GM19035 (cell line): Measurements from ENCODE around the gene DAB2.

ENCODE experiments used
- ATAC-seq: cut with Tn5 transposase; IDR thresholded peaks from one replicate; pipeline ENCODE4 v1.9.1; 2021; ENCODE audit not compliant: unreplicated experiment

DAB2 gene

DNA sequence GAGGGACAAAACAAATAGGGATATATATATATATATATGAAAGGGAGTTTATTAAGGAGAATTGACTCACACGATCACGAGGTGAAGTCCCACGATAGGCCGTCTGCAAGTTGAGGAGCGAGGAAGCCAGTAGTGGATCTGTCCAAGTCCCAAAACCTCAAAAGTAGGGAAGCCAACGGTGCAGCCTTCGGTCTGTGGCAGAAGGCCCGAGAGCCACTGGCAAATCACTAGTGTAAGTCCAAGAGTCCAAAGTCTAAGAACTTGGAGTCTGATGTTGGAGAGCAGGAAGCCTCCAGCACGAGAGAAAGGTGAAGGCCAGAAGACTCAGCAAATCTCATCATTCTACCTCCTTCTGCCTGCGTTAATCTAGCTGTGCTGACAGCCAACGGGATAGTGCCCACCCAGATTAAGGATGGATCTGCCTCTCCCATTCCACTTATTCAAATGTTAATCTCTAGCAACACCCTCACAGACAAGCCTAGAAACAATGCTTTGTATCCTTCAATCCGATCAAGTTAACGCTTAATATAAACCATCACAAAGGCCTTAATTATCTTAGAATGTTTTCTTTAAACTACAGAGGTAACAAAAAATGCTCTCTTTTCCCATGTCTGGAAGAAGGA is 23.8 kb upstream of the DAB2 start:
- ATAC-seq, result no peak

DNA sequence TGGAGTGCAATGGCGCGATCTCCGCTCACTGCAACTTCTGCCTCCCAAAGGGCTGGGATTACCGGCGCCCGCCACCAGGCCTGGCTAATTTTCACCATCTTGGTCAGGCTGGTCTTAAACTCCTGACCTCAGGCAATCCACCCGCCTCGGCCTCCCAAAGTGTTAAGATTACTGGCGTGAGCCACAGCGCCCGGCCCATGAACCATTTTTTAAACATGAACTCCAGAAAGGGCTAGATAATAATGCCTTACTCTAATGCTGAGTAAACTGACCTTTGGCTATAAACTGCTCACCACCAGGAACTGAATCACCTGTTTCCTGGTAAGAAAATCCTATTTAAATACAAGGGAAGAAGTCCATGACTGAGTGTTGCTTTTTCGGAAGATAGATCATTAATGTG is 23.2 kb upstream of the DAB2 start:
- no peak for ATAC-seq

DNA sequence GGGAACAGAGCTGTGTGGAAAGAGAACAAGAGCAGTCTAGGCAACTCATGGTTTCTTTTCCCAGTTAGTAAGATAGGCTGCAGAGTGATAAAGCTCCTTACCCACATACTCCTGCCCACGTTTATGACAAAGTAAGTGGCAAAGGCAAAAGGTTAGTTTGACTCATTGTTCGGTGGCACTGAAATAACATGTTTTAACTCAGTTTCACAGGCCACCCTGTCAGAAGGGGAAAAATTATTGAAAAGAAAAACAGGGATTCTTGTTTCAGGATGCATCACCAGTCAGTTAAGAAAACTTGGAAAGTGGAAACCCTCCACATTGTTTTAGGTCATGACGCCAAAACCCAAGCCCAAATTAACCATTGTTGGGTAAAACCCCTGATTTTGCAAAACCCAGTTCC is 22.3 kb upstream of the DAB2 start:
- ATAC-seq, result no peak

DNA sequence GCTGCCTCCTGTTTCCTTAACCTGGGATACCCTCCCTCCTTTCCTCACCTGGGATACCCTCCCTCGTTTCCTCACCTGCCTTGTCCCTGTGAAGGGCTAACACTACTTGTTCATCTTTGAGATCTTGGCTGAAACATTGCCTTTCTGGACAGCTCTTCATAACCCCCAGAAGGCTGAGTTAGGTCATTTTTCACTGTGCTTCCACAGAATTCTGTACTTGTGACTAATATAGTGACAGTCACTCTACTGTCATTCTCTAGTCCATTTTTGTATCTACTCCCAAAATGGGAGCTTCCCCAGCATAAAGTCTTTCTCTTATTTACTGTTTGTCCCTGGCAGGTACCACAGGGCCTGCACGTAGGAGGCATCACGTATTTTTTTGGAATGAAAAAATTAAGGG is 21.5 kb upstream of the DAB2 start:
- no peak for ATAC-seq

DNA sequence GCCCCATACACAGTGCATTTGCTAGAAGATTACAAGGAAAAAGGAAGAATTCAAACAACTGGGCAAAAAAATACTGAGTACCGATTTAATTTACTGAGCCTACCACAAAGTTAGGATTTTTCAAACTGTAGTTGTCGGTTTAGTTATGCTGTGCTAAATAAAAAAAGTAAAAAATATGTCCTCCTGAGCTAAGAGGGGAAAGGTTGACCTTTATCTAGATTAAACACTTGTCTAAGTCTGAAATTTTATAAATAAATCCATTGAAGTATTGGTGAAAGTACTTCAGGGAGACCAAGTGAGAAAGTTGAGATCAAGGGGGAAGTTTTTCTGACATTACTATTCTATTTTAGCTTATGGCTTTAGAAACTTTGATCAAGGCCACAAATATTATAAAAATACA is 19.1 kb upstream of the DAB2 start:
- ATAC-seq, result no peak

DNA sequence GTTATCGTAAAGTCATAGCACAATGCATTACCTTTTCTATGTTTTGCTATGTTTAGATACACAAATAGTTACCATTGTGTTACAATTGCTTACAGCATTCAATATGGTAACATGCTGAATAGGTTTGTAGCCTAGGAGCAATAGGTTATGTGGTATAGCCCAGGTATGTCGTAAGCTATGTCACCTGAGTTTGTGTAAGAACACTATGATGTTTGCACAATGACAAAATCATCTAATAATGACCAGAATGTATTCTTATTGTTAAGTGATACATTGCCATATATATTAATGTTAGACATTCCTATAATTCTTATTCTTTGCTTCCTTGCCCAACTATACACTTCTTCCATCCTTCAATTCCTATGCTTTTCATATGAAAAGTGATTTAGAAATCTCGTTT is 18.2 kb upstream of the DAB2 start:
- ATAC-seq, result no peak

DNA sequence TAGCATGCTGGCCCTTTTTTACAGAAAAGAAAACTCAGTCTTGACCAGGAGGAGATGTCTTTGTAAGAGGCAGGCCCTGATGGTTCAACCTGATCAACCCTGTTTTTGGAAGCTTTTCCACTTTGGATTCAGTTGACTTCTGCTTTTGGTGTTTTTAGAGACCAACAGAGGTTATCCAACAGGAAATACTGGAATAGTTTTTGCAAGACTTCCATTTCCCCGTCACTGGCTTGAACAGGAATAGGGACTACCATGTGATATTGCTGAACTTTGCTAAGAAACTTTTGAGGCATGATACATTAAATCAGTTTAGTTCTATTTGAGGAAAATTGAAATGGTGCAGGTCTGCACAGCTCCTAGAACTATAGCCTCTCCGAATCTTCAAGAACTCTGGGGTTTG is 17.1 kb upstream of the DAB2 start:
- no peak for ATAC-seq

DNA sequence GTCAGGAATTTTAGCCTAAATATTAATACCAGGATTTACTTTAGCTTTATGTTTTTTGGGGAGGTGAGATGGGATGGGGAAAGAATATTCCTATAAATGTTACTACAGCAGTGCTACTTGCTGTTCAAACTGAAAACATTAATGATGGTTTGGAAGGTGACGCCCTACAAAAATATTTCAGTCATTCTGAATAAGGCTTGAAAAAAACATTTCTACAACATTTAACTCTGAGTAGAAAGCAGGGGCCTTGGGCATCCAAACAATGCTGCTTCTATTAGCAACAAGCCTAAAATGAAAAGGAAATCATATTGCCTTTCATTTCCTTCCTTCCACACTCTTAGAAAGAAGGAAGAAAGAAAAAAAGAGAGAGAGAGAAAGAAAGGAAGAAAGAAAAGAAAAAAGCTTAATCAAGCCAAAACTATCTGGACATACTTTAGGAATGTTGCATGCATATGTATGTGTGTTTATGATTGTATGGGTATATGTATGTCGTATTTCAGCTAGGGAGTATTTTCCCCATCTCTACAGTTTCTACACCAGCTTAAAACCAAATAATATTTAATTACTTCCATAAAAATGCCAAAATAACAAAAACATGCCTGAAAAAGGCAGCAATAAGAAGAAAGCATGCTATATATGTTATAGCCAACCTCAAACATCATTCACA is 16.3 kb upstream of the DAB2 start:
- ATAC-seq, result no peak

DNA sequence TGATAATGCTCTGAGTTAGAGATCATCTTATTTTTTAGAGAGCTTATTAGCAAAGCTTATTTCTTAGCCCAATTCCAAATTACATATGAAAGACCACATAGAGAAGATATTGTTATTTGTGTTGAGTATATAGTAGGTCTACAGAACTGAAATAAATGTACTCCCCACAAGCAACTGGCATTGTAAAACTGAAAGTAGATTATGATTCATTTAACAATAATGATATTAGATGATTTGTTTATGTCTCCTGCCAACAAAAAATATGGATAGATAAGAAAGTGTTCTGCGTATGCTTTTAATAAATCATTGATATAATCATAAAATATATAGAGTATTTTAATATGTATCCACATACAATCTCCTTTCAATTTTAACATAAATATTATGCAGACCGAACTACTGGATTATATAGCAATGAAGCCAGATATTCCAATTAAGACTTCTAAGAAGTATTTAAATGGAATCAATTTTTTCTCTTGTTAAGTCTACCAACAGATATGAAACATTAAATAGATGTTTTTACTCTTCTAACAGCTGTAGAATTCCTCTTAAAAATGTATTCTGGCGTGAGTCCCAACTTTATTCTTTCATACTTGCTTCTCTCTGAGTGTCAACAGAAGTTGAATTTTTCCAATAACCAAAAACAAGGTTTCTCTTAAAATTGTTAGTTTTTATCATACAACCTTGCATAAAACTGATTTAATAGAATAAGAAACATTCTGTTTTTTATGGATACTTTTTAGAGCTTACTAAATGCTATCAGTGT is 15.6 kb upstream of the DAB2 start:
- ATAC-seq, result no peak

DNA sequence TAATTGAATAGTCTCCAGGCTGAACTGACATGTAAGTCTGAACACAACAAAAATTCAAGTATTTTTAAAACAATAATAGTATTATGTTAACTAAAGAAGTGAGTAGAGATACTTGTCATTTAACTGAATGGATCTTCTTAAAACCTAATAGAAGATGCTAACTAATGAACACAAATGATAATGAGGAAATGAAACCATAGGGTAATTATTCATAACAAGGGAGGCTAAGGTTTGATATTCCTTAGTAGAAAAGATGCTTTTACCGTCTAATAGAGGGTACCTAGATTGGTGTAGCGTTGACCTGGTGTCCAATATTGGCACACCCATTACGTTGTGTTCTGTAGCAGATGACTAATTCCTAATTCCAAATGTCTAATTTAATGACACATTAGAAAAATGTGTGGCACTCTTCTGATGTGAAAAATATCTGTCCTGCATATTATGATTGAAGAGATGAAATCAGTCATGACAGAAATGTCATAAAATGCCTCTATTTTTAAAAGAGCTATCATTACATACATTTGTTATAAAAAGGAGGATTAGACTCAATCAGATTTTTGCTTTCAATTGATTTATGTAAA is 14.9 kb upstream of the DAB2 start:
- ATAC-seq, result no peak

DNA sequence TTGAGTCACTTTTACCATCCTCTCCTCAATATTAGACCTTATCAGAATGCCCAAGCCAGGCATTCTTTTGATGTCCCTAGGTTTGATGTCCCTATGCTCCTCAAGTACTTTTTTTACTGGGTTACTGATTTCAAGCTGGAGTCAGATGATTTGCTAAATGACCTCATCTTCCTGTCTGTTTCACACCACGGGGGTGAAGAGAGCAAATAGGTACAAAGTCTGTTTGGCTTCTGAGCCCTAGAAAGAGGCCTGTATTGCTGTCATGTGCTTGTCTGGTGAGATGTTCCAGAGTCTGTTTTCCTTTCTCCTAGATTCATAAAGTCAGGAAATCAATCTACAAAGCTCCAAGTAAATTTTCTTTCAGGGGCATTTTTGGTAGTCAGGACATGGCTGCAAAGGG is 12.7 kb upstream of the DAB2 start:
- no peak for ATAC-seq

DNA sequence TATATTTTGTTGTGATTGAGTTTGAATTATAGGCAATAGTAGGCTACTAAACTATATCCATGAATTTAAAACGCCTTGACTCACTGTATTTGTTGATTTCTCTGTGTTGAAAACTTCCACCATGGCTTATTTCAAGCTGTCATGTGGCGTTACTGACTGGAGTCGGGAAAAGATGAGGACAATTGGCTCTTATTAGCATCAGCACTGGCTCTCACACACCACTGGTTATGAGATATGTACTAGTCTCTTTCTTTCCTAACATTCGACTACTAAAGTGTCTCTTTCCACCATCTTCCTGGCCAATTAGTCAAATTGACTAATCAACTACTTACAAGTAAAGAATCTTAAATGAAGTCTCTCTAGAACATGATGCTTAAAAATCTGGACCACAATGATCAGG is 9.1 kb upstream of the DAB2 start:
- no peak for ATAC-seq

DNA sequence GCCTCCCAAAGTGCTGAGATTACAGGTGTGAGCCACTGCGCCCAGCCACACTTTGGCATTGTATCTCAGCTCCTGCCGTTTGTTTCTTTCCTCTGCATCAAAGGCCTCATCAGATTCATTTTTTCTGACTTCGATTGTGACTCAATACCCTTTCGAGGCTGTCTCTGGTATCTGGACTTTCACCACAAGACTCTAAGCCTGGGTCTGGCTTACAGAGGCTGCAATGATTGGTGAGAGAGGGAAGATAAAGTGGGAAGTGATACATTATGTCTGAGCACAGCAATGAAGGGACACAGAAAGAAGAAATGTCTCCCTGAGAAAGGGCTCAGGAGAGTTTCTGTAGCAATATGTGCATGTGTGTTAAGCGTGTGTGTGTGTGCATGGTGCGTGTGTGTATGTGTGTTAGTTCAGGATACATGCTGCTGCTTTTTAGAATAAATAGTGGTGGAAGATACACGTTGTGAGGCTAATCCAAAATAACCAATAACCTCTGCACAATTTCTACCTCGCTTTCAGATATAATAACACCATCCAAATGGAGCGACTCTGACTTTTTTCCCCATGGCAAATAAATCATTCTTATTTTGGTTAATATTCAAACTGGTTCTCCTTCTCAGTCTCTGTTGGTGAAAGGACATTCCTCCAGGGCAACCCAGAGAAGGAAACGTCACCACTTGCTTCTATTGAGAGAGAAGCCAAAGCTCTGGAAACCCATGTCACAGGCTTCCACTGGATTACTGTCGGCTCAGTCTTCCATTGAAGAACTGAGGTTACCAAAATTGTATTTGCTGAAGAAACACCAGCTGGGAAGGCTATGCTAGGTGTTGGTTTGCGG is 8.1 kb upstream of the DAB2 start:
- ATAC-seq, result no peak

DNA sequence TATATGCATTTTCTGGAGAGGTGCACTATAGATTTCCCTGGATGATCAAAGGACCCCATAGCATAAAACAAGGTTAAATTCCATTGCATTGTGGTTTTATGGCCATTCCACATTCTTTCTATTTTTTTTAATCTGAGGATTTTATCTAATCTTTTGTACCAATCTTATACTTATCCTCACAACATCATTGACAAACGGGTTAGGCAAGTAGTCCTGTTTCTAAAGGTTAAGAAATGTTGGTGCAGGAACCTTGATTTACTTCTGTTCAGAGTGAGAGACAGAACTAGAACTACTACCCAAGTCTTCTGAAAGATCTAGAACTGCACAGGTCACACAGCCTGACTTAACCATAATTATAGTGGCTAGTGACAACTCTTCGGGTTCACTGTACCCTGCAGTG is 5.7 kb upstream of the DAB2 start:
- ATAC-seq, result no peak

DNA sequence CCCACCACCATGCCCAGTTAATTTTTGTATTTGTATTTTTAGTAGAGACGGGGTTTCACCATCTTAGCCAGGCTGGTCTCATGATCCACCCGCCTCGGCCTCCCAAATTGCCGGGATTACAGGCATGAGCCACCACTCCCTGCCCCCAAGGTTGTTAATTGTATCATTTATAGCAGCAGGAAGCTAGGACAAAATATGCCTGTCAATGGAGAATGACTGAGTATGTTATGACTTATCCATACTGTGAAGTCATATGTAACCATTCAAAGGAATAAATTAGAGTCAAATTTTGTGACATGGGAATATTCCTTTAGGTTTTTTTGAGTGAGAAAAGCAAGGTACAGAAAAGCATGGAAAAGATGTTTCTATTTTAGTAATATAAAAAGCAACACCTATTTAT is 3.9 kb upstream of the DAB2 start:
- no peak for ATAC-seq

DNA sequence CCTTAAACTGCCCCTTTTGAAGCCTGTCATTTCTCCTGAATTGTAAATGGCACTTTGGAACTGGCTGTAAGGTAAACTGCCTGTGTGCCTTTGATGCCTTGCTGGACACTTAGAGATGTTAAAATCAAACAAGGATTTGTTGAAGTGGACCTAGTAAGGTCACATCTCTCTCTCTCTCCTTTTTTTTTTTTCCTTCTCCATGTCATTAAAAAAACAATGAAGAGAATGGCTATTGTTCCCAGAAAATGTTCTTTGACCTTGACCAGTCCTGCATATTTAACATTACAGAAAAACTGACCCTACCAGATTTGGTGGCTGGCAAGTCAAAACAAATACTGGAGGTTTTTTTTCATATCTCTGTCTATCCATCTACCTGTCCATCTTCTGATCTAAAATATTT is 2.9 kb upstream of the DAB2 start:
- no peak for ATAC-seq

DNA sequence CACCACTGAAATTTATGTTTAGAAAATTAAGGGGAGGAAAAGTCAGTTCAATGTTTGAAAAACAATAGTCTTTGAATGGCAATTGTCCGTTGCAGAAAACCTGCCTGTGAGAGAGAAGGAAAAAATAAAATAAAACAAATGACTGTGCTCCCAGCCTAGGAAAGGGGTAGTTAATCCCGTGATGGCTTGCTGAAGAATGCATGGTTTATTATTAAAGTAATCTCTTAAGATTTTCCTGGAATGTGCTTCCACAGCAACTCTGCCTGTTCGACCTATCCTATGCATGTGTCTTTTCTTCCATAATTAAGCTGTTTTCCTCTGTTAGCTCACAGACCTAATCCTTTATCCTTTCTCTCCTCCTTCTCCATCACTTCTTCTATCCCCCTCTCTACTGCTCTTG is 2.4 kb upstream of the DAB2 start:
- ATAC-seq, result no peak

DNA sequence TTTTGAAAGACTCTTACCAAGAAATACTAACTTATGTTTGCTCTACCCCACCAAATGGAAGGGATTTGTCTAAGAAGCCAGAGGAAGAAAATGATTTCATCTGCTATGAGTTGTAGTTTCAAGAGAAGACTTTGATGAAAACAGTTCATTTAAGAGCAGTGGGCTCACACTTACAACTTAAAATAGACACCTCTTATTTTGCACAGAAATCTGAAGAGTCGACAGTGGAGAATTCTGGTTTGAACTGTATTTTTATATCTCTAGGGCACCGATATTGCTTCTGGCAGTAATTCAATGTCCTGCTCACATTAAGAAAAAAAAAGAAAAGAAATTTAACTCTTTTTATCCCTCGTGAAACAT is 1.9 kb upstream of the DAB2 start:
- no peak for ATAC-seq

DNA sequence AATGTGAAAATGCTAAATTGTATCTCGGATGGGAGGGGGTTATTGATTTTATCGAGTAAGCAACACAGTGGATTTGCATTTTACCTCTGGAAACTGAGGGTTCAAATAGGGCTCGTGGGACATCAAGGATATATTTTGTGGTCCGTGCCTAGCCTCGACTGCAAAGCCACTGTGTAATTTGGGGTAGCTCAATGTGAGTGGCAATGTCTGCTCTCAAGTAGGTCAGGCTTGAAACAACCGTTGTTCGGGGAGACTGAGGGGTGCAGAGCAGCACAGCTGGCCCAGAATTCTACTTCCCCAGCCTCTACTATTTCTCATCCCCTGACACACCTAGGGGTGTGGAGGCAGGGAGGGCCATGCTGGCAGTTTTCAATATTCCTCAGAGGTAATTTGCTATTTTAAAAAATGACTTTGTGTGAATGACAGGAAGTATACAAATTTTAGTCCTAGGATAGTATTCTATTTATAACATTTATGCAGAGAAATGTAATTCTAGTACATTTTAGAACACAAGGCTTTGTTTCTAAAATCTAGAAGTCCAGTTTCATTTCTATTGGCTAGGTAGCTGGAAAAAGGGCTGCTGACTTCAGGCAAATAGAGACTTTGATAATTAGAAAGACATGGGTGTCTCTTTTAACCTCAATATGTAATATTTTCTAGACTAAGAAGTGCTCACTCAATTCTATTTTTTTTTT is 1.4 kb upstream of the DAB2 start:
- no peak for ATAC-seq

DNA sequence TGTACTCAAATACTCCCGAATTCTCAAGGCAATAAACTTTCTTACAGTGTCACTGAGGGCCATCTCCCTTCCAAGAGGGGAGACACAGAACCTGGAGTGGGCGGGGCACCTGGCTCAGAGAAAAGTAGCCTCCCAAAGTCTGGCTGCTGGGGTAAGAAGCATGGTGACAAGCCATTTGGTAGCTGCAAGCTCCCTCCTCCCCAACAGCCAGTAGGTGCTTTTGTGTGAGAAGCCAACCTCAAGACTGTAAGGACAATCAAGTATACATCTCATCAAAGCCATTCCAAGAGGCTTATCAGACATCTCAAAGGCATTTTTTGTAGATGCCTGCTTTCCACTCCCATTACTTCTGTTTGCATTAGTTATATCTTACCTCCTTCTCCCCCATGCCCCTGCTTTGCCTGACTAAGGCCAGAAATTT is 1.4 kb downstream of the DAB2 start:
- ATAC-seq, result no peak
